GM19043 (cell line): Measurements from ENCODE around the gene ACKR4.
"Not testable (repeated sequence)": the region's sequence is repeated elsewhere in the genome, so short reads cannot be mapped to it uniquely, and the experiment has no call there.

Source experiments
- ATAC-seq: cut with Tn5 transposase; IDR thresholded peaks from one replicate; pipeline ENCODE4 v1.9.1; 2021; ENCODE audit warnings: low read depth; ENCODE audit not compliant: unreplicated experiment

ACKR4 gene

GRCh38 chr3:132635052-132635451 is 38.0 kb downstream of the ACKR4 start:
- ATAC-seq, result no peak

- no peak for ATAC-seq
Measured at GRCh38 chr3:132637590-132637989, 40.5 kb downstream of the ACKR4 start.

GRCh38 chr3:132638706-132639105 is 41.6 kb downstream of the ACKR4 start:
- ATAC-seq, result no peak

- not testable (repeated sequence) for ATAC-seq
Measured at GRCh38 chr3:132641427-132641826, 44.4 kb downstream of the ACKR4 start.

- ATAC-seq, result no peak
Measured at GRCh38 chr3:132641837-132642538, 44.9 kb downstream of the ACKR4 start.

GRCh38 chr3:132642539-132642847 is 45.4 kb downstream of the ACKR4 start:
- no peak for ATAC-seq

- no peak for ATAC-seq
Measured at GRCh38 chr3:132643366-132643765, 46.3 kb downstream of the ACKR4 start.

GRCh38 chr3:132645058-132645457 is 48.0 kb downstream of the ACKR4 start:
- no peak for ATAC-seq

- ATAC-seq, result no peak
Measured at GRCh38 chr3:132650153-132650552, 53.1 kb downstream of the ACKR4 start.
